RWPE2 (cell line): ENCODE results near the gene TUBB3.
A peak's percentile ranks its signal among the peaks of the same experiment; 100 is the strongest.

Experiments
- ATAC-seq: fragments of 200-7000 bp; cut with Tn5 transposase; 3 replicates; pipeline ENCODE4 v1.9.1; 2021; ENCODE audit warnings: low read depth
- DNase-seq: peaks from one replicate; pipeline ENCODE4 v3.0.0-alpha.2; 2020; ENCODE audit warnings: low spot score
- H3K27ac ChIP-seq: fragments of 450-650 bp; 2 replicates; pipeline ENCODE4 v1.5.1; 2017; ENCODE audit warnings: mild to moderate bottlenecking; ENCODE audit not compliant: poor library complexity, severe bottlenecking
- H3K27me3 ChIP-seq: fragments of 250-450 bp; sonication (Bioruptor Pico); 2 replicates; pipeline ENCODE4 v1.5.1; 2021; ENCODE audit warnings: mild to moderate bottlenecking, moderate library complexity; ENCODE audit not compliant: insufficient read depth, poor library complexity, severe bottlenecking
- H3K36me3 ChIP-seq: fragments of 250-450 bp; sonication (Bioruptor Pico); 2 replicates; pipeline ENCODE4 v1.5.1; 2020; ENCODE audit warnings: low read depth, mild to moderate bottlenecking, moderate library complexity
- H3K4me1 ChIP-seq: fragments of 250-450 bp; sonication (Bioruptor Pico); 2 replicates; pipeline ENCODE4 v1.5.1; 2021; ENCODE audit warnings: mild to moderate bottlenecking, moderate library complexity; ENCODE audit not compliant: insufficient read depth, poor library complexity, severe bottlenecking
- H3K4me3 ChIP-seq: fragments of 250-450 bp; sonication (Bioruptor Pico); 2 replicates; pipeline ENCODE4 v1.5.1; 2021; ENCODE audit warnings: mild to moderate bottlenecking, moderate library complexity; ENCODE audit not compliant: severe bottlenecking
- H3K9me3 ChIP-seq: fragments of 250-450 bp; sonication (Bioruptor Pico); 2 replicates; pipeline ENCODE4 v1.5.1; 2021; ENCODE audit warnings: mild to moderate bottlenecking, moderate library complexity; ENCODE audit not compliant: severe bottlenecking
- TF ChIP-seq, protein P1 (sequence below): fragments of 450-650 bp; IDR thresholded peaks from one replicate; pipeline ENCODE4 v1.5.1; 2017; ENCODE audit warnings: mild to moderate bottlenecking, moderate library complexity; ENCODE audit not compliant: poor library complexity, severe bottlenecking

The TUBB3 gene

DNA sequence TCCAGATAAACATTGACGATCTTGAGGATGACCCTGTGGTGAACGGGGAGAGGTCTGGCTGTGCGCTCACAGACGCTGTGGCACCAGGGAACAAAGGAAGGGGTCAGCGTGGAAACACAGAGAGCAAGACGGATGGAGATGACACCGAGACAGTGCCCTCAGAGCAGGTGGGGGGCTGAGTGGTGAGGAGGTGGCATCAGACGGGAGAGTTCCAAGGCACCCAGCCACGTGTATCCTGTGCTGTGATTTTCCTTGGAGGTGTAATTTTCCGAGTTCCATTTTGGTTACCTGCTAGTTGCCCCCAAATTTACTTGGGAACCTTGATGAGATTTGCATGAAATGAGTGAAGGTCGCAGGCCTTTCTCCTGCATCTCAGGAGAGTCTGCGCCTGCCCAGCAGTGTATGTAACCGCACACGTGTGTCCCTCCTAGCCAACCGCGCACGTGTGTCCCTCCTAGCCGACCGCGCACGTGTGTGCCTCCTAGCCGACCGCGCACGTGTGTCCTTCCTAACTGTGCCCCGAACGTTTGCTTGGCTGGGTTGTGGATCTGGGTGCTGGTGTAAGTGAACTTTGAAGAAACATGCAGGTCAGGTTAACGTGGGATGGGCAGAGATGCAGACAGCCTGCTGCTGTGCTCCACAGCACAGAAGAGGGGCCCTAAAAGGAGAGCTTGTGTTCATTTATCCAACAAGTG is 39.6 kb upstream of the TUBB3 start:
- peaks cover 84% of the 10 kb centered on the region for H3K36me3 ChIP-seq
- H3K27ac ChIP-seq, result no peak overlapping the region
- H3K4me1 ChIP-seq, result peaks cover 11% of the 10 kb centered on the region
- H3K9me3 ChIP-seq, result no peaks in the 10 kb centered on the region
- H3K27me3 ChIP-seq, result no peaks in the 10 kb centered on the region
- no peak for ATAC-seq
- H3K4me3 ChIP-seq, result no peak overlapping the region
- TF ChIP-seq, protein P1, sequence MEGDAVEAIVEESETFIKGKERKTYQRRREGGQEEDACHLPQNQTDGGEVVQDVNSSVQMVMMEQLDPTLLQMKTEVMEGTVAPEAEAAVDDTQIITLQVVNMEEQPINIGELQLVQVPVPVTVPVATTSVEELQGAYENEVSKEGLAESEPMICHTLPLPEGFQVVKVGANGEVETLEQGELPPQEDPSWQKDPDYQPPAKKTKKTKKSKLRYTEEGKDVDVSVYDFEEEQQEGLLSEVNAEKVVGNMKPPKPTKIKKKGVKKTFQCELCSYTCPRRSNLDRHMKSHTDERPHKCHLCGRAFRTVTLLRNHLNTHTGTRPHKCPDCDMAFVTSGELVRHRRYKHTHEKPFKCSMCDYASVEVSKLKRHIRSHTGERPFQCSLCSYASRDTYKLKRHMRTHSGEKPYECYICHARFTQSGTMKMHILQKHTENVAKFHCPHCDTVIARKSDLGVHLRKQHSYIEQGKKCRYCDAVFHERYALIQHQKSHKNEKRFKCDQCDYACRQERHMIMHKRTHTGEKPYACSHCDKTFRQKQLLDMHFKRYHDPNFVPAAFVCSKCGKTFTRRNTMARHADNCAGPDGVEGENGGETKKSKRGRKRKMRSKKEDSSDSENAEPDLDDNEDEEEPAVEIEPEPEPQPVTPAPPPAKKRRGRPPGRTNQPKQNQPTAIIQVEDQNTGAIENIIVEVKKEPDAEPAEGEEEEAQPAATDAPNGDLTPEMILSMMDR, result no peak
- no peak for DNase-seq

DNA sequence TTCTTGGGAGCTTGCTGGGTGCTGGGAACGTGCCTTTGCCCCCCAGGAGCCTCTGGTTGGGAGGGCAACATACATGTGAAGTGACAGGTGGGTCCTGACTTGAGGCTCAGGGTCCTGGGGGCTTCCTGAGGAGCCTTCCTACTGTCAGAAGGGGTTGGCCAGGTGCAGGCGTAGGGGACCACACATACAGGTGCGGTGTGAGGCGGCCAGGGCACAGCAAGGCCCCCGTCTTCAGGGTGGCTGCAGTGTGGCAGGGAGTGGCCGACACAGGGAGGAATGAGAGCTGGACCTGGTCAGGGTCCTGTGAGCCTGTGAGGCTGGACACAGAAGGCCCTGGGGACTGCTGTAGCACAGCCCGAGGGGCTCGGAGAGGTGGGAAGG is 39.1 kb upstream of the TUBB3 start:
- TF ChIP-seq, protein P1, result no peak
- no peak for ATAC-seq
- H3K27me3 ChIP-seq, result no peaks in the 10 kb centered on the region
- no peak overlapping the region for H3K27ac ChIP-seq
- no peak overlapping the region for H3K4me3 ChIP-seq
- H3K9me3 ChIP-seq, result no peaks in the 10 kb centered on the region
- H3K36me3 ChIP-seq, result peaks cover 83% of the 10 kb centered on the region
- no peak for DNase-seq
- peaks cover 11% of the 10 kb centered on the region for H3K4me1 ChIP-seq

DNA sequence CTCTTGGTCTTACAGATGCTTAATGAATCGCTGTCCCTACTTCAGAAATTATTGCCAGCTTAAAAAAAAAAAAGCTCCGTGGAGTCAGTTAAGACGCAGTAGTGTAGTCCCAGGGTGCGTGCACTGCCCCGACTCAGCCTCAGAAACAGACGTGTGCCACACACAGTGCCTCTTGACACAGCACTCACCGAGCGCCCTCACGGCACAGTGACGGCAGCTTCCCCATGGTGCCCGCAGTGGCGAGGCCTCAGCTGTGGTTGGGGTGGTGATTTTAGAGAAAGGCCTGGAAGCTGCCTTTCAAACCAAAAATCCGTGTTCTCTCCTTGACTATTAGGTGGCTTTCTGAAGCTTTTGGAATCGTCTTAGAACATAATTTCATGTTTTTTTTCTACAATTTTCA is 35.9 kb upstream of the TUBB3 start:
- no peak for ATAC-seq
- Histone ChIP-seq H3K27ac (no peak overlapping the region), H3K4me1 (no peaks in the 10 kb centered on the region), H3K9me3 (no peaks in the 10 kb centered on the region), H3K27me3 (no peaks in the 10 kb centered on the region), H3K36me3 (peaks cover 91% of the 10 kb centered on the region), H3K4me3 (no peak overlapping the region)
- peak; percentile 60 for DNase-seq
- TF ChIP-seq, protein P1, result no peak

DNA sequence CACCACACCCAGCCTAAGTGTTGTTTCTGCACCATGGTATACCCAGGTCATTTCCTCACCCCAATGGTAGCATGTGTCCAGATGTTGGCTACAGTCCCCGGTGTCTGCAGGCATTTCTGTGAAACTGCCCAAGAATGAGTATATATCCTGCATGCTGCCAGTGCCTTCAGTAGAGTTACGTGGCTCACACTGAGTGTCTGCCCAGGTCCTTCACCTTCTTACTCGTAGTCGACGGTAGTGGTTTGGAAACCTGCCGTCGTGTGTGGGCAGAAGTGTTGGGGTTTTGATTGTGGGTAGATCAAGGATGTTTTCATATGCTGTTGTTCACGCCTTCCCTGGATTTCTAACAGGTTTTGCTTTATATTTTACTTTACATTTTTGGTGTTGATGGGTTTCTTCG is 32.9 kb upstream of the TUBB3 start:
- H3K27ac ChIP-seq, result no peak overlapping the region

More for the DNA sequence above, 32.9 kb upstream of the TUBB3 start:
- DNase-seq (no peak), ATAC-seq (no peak)
- Histone ChIP-seq H3K4me1 (no peaks in the 10 kb centered on the region), H3K9me3 (no peaks in the 10 kb centered on the region), H3K4me3 (no peak overlapping the region), H3K27me3 (no peaks in the 10 kb centered on the region), H3K36me3 (peaks cover 92% of the 10 kb centered on the region)
- TF ChIP-seq, protein P1, result no peak
